ENCODE measurements around the gene BBLN. TPM values are rescaled to one million over a fixed set of nuclear protein-coding genes. Genes with fewer than 3 reads are reported as not detected.

The BBLN gene
- total RNA-seq, 1 donor from 2014 or later = 47.3 TPM

DNA sequence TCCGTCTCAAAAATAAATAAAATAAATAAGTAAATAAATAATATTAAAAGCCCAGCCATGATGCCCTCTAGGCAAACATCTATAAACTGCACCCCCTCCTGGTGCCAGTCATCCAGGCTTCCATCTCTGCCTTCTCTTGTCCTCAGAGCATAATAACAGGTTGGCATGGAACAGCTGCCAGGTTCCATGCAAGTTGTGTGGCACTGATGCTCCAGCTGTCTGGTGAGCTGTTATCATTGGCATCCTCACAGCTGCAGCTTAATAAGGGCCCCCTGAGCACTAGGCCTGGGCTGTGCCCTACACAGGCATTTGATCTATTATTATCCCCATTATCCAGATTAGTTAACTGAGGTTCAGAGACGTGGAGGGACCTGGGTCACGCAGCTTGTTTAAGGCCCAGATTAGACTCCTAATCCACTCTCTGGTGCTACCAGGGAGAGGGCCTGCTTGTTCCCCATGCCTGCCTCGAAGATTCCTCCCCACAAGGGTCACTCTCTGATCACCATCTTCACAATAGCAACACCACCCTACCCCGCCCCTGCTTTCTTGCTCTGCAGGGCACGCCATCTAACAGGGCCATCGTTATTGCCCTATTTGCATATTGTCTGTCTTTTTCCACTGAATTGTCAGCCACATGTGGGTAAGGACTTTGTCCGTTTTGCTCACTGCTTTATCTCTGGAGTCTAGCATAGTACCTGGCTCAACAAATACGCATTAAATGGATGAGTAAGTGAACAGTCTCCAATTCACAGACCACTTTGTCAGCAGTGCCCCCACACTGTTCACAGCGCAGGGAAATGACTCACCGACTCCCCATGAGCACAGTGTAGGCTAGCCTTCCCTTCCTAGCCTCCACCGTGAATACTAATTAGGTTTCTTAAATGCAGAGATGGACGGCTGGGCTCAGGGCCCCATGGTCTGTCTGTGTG is 41.6 kb downstream of the BBLN start:
- no peaks in the 10 kb centered on the region for H3K27me3 Mint-ChIP-seq (ENCODE audit: low read depth, unreplicated experiment)
- peak overlapping the region; percentile 91 for H3K4me3 Mint-ChIP-seq (ENCODE audit: unreplicated experiment)
- Histone ChIP-seq H3K9ac (ENCODE audit: low read length) (no peak overlapping the region), H3K79me2 (ENCODE audit: insufficient read depth, low read length) (peaks cover 4% of the 10 kb centered on the region), H3K4me1 (ENCODE audit: insufficient read depth, low read length) (peaks cover 21% of the 10 kb centered on the region), H3K27ac (ENCODE audit: low read depth, low read length) (peak overlapping the region; percentile 66), H3K27me3 (ENCODE audit: insufficient read depth, low read length) (no peaks in the 10 kb centered on the region), H4K20me1 (ENCODE audit: insufficient read depth, low read length) (no peaks in the 10 kb centered on the region), H3K36me3 (ENCODE audit: insufficient read depth, low read length) (no peaks in the 10 kb centered on the region), H2AFZ (ENCODE audit: low read depth, low read length) (peak overlapping the region; percentile 52), H3K9me3 (ENCODE audit: insufficient read depth, low read depth, low read length) (no peaks in the 10 kb centered on the region), H3K4me2 (ENCODE audit: low read length) (peak overlapping the region; percentile 97), H3K4me3 (ENCODE audit: insufficient read depth, low read depth, low read length) (peak overlapping the region; percentile 12)
- H3K4me1 Mint-ChIP-seq (ENCODE audit: low read depth, unreplicated experiment) = peaks cover 21% of the 10 kb centered on the region
- H3K27ac Mint-ChIP-seq (ENCODE audit: unreplicated experiment) = peak overlapping the region; percentile 69
- H3K9me3 Mint-ChIP-seq (ENCODE audit: unreplicated experiment) = no peaks in the 10 kb centered on the region
- H3K36me3 Mint-ChIP-seq (ENCODE audit: low read depth, unreplicated experiment) = peaks cover 4% of the 10 kb centered on the region
- DNase-seq (ENCODE audit: low read depth) = peak; percentile 79
- no peak for FAIRE-seq
- TF ChIP-seq, protein P1, sequence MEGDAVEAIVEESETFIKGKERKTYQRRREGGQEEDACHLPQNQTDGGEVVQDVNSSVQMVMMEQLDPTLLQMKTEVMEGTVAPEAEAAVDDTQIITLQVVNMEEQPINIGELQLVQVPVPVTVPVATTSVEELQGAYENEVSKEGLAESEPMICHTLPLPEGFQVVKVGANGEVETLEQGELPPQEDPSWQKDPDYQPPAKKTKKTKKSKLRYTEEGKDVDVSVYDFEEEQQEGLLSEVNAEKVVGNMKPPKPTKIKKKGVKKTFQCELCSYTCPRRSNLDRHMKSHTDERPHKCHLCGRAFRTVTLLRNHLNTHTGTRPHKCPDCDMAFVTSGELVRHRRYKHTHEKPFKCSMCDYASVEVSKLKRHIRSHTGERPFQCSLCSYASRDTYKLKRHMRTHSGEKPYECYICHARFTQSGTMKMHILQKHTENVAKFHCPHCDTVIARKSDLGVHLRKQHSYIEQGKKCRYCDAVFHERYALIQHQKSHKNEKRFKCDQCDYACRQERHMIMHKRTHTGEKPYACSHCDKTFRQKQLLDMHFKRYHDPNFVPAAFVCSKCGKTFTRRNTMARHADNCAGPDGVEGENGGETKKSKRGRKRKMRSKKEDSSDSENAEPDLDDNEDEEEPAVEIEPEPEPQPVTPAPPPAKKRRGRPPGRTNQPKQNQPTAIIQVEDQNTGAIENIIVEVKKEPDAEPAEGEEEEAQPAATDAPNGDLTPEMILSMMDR (IDR thresholded peaks at IDR 0.05; ENCODE audit: insufficient read depth, low read depth, low read length) = no peak
- TF ChIP-seq EZH2 (IDR thresholded peaks at IDR 0.05; ENCODE audit: insufficient read depth, low read length) = no peak

DNA sequence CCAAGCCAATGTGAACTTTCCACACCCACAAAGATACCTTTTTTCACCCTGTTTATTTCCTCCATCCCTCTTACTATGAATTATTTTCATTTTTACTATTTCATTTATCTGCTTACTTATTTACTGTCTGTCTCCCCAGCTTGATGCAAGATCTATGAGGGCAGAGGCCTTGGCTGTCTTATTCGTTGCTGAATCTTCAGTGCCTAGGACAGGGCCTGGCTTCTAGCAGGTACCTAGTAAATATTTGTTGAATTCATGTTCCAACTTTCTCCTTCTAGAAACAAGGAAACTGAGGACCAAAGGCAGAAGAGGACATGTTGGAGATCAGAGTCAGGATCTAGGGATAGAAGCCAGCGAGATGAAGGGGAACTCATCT is 42.6 kb downstream of the BBLN start:
- peak overlapping the region; percentile 7 for H3K9ac ChIP-seq (ENCODE audit: low read length)
- Mint-ChIP-seq H3K27ac (ENCODE audit: unreplicated experiment) (peak overlapping the region; percentile 63), H3K4me3 (ENCODE audit: unreplicated experiment) (peak overlapping the region; percentile 91), H3K36me3 (ENCODE audit: low read depth, unreplicated experiment) (peaks cover 4% of the 10 kb centered on the region), H3K4me1 (ENCODE audit: low read depth, unreplicated experiment) (peaks cover 25% of the 10 kb centered on the region), H3K9me3 (ENCODE audit: unreplicated experiment) (no peaks in the 10 kb centered on the region), H3K27me3 (ENCODE audit: low read depth, unreplicated experiment) (no peaks in the 10 kb centered on the region)
- peaks cover 4% of the 10 kb centered on the region for H3K79me2 ChIP-seq (ENCODE audit: insufficient read depth, low read length)
- H4K20me1 ChIP-seq (ENCODE audit: insufficient read depth, low read length) = peaks cover 4% of the 10 kb centered on the region
- TF ChIP-seq EZH2 (IDR thresholded peaks at IDR 0.05; ENCODE audit: insufficient read depth, low read length) = no peak
- TF ChIP-seq, protein P1 (IDR thresholded peaks at IDR 0.05; ENCODE audit: insufficient read depth, low read depth, low read length) = no peak
- DNase-seq (ENCODE audit: low read depth) (no peak), FAIRE-seq (no peak)
- H3K27ac ChIP-seq (ENCODE audit: low read depth, low read length) = peak overlapping the region; percentile 66
- H3K36me3 ChIP-seq (ENCODE audit: insufficient read depth, low read length) = no peaks in the 10 kb centered on the region
- H3K4me2 ChIP-seq (ENCODE audit: low read length) = peak overlapping the region; percentile 97
- H3K4me1 ChIP-seq (ENCODE audit: insufficient read depth, low read length) = peaks cover 21% of the 10 kb centered on the region
- H3K4me3 ChIP-seq (ENCODE audit: insufficient read depth, low read depth, low read length) = no peak overlapping the region
- H3K27me3 ChIP-seq (ENCODE audit: insufficient read depth, low read length) = no peaks in the 10 kb centered on the region
- no peaks in the 10 kb centered on the region for H3K9me3 ChIP-seq (ENCODE audit: insufficient read depth, low read depth, low read length)
- H2AFZ ChIP-seq (ENCODE audit: low read depth, low read length) = peak overlapping the region; percentile 42

Data from astrocyte (in vitro differentiated cells and primary cell).